Measurements from ENCODE around the gene EXOC7.
A peak's percentile ranks its signal among the peaks of the same experiment; 100 is the strongest.

The EXOC7 gene

DNA sequence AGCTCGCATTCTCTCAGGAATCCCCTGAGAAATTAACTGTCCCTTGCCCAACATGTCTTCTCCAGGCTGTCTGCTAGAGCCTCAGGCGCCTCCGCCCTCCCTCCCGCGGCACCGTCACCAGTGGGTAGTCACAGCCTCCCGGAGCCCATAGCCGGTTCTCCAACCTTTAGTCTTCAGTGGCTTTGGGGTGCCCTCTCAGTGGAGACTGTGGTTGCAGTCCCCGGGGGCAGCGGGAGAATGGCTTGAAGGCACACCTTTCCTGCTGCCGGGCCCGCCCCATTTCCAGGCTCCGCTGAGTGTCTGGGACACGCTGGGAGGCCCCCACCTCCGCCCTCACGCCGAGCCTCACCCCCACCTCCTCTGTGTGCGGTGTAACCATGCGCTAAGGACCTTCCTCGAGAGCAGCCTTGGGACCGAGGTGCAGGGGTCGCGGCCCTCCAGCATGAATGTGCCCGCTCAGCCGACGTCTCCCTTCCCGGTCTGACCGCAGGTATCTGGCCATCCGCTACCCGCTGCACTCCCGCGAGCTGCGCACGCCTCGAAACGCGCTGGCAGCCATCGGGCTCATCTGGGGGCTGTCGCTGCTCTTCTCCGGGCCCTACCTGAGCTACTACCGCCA is 27.3 kb downstream of the EXOC7 start:
- TF ChIP-seq, protein P1, sequence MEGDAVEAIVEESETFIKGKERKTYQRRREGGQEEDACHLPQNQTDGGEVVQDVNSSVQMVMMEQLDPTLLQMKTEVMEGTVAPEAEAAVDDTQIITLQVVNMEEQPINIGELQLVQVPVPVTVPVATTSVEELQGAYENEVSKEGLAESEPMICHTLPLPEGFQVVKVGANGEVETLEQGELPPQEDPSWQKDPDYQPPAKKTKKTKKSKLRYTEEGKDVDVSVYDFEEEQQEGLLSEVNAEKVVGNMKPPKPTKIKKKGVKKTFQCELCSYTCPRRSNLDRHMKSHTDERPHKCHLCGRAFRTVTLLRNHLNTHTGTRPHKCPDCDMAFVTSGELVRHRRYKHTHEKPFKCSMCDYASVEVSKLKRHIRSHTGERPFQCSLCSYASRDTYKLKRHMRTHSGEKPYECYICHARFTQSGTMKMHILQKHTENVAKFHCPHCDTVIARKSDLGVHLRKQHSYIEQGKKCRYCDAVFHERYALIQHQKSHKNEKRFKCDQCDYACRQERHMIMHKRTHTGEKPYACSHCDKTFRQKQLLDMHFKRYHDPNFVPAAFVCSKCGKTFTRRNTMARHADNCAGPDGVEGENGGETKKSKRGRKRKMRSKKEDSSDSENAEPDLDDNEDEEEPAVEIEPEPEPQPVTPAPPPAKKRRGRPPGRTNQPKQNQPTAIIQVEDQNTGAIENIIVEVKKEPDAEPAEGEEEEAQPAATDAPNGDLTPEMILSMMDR (IDR thresholded peaks at IDR 0.05; ENCODE audit: low read depth, low read length), result no peak
- no peak overlapping the region for H3K4me3 ChIP-seq (replicated peaks in 1 of 2; ENCODE audit: low read depth in 2 of 2, low read length in 2 of 2)
- DNase-seq (ENCODE audit: low read depth in 2 of 2), result no peak

DNA sequence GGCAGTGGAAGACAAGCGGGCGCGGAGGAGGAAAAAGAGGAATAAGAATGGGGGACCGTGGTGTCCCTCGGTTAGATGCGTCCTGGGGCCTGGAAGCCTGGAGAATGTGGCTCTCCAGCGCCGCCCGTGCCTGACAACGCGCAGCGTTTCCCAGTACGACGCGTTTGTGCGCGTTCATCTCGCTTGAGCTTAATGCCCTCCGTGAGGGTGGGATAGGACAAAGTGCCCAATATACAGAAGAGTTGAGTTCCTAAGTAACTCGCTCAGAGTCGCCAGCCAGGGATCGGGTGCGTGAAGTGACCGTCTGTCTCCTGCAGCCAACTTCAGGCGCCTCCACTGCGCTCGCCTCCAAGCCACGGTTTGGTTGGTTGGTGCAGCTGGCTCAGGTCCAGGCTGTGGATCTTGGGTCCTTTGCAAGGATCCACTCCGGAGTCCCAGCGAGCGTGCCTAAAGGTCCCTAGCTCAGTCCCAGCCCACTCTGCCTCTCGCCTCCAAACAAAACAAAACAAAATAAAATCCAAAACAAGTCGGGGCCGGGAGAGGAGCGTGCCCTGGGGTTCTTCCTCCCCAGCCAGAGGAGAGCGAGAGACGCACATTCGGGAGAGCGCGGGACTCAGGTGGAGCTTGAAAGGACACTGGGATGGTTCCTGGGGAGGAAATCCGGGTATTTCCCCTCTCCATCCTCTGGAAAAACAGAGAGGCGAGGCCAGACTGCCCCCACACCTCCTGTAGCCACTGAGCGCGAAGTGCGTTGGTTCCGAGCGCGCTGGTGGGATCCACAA is 28.0 kb downstream of the EXOC7 start:
- TF ChIP-seq, protein P1 (IDR thresholded peaks at IDR 0.05; ENCODE audit: low read depth, low read length), result no peak
- peak in 1 of 2 donors; percentile 40 for DNase-seq (ENCODE audit: low read depth in 2 of 2)
- no peak overlapping the region for H3K4me3 ChIP-seq (replicated peaks in 1 of 2; ENCODE audit: low read depth in 2 of 2, low read length in 2 of 2)

DNA sequence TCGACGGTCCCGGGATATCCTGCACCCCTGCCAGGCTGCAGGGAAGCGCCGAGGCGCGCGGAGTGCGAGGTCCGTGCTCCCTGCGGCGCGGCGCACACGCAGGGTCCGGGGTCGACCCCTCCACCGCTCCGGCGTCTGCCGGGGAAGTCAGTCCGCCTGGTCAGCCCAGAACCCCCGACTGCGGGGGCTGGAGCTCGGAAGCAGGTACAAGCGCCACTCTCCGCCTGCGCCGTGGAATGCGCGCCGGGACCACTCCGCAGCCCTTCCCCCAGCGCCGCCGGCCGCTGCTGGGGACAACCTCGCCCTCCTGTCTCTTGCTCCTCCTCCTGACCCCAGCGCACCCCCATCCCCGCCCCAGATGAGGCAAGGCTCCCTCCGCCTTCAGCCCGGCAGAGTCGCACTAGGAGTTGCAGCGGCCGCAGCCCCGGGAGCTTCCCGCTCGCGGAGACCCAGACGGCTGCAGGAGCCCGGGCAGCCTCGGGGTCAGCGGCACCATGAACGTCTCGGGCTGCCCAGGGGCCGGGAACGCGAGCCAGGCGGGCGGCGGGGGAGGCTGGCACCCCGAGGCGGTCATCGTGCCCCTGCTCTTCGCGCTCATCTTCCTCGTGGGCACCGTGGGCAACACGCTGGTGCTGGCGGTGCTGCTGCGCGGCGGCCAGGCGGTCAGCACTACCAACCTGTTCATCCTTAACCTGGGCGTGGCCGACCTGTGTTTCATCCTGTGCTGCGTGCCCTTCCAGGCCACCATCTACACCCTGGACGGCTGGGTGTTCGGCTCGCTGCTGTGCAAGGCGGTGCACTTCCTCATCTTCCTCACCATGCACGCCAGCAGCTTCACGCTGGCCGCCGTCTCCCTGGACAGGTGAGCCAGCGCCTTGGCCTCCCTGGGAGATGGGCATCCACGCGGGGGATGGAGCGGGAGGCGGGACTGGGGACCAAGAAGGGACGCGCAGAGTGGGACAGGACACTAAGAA is 28.9 kb downstream of the EXOC7 start, which contains the start of gene GALR2:
Gene GALR2 (plus strand): TSS at position 392 of the 974 bp plus-strand sequence. CDS start 103 bp downstream, at position 495.
- no peak for DNase-seq (ENCODE audit: low read depth in 2 of 2)
- TF ChIP-seq, protein P1 (IDR thresholded peaks at IDR 0.05; ENCODE audit: low read depth, low read length), result no peak
- H3K4me3 ChIP-seq (replicated peaks in 1 of 2; ENCODE audit: low read depth in 2 of 2, low read length in 2 of 2), result no peak within 1 kb of the TSS

DNA sequence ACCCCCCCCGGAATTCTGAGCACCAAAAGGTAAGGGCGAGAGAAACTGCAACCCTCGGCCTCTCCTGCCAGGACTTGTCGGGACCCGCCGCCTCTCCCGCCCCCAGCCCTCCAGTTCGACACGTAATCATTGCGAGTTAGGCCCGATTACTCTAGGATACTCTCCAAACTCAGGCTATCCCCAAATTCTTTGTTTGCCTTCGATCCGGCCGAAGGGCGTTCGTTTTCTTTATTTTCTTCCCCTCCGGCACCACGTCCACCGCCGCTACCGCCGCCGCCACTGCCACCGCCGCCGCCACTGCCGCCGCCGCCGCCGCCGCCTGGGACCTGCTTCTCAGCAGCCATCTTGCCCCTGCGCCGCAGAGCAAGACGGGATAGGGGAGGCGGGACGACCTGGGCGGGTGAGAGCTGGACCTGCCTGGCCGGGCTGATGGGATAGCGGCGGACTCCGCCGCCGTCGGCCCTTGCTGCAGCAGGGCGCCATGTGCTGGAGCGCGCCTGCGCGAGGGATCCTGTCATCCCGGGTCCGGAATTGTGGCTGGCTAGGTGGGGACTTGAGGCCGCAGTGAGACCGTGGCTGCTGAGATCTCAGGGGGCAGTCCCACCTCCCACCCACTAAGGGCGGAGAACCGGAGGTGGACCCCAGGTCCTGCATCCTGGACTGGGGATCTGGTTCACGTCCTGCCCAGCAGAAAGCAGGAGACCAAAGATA is 31.3 kb downstream of the EXOC7 start, which contains the start of gene SRP68:
Gene SRP68 (minus strand): TSS at position 370 of the 711 bp plus-strand sequence. CDS start 26 bp downstream, at position 344.
- DNase-seq (ENCODE audit: low read depth in 2 of 2), result peak; percentile 91 to 94
- peak within 1 kb of the TSS; percentile 81 to 96 for H3K4me3 ChIP-seq (replicated peaks in 1 of 2; ENCODE audit: low read depth in 2 of 2, low read length in 2 of 2)
- TF ChIP-seq, protein P1 (IDR thresholded peaks at IDR 0.05; ENCODE audit: low read depth, low read length), result no peak

DNA sequence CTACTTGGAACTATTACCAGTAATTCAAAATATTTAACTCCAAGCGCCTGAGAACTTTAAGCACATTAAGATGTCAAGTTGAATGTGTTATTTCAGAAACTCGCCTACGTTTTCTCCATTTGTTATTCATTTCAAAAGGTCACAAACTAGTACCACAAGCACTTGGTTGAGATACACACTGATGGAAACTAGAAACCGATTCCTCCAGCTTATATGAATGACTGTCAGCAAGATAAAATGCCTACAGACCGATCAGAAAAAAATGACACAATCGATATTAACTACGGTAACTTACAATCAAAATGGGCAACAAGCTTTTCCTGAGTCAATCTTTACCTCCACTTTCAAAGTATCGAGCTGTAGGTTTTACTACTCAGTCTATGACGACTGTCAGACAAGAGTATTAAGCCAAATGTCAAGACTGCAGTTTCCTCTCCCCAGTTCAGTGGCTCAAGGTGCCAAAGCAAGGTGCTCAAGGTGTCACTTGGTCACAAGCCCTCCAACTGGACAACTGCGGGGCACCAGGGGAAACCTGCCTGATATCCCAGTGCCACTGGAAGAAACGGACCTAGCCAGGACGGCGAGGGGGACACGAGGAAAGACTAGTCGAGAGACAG is 31.9 kb downstream of the EXOC7 start:
- peak overlapping the region; percentile 81 to 96 for H3K4me3 ChIP-seq (replicated peaks in 1 of 2; ENCODE audit: low read depth in 2 of 2, low read length in 2 of 2)
- DNase-seq (ENCODE audit: low read depth in 2 of 2), result no peak
- TF ChIP-seq, protein P1 (IDR thresholded peaks at IDR 0.05; ENCODE audit: low read depth, low read length), result no peak

Measured in cardiac fibroblast (primary cell).